ENCODE data around the gene ADCY5. TPM values are rescaled to one million over a fixed set of nuclear protein-coding genes. Genes with fewer than 3 reads are reported as not detected.

Gene ADCY5
- polyA plus RNA-seq, 2 of the 4 experiments (the other 2 are of a cell fraction) = 0.57 to 0.68 TPM

- TF ChIP-seq, protein P1, sequence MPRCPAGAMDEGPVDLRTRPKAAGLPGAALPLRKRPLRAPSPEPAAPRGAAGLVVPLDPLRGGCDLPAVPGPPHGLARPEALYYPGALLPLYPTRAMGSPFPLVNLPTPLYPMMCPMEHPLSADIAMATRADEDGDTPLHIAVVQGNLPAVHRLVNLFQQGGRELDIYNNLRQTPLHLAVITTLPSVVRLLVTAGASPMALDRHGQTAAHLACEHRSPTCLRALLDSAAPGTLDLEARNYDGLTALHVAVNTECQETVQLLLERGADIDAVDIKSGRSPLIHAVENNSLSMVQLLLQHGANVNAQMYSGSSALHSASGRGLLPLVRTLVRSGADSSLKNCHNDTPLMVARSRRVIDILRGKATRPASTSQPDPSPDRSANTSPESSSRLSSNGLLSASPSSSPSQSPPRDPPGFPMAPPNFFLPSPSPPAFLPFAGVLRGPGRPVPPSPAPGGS (IDR thresholded peaks at IDR 0.05) = no peak
- TF ChIP-seq TP53 (CRISPR knock-in tag; IDR thresholded peaks at IDR 0.05) (no peak), MAFK (IDR thresholded peaks at IDR 0.05; ENCODE audit: partially characterized antibody) (no peak), PHF8 (IDR thresholded peaks at IDR 0.05; ENCODE audit: borderline replicate concordance, low read depth) (no peak), SMC3 (IDR thresholded peaks at IDR 0.05) (no peak)
These were observed 68.6 kb downstream of the ADCY5 start (continued) for GRCh38 chr3:123380261-123380660.

GRCh38 chr3:123379041-123379830 is 69.7 kb downstream of the ADCY5 start:
- Histone ChIP-seq H3K27ac (no peak overlapping the region), H3K4me1 (no peaks in the 10 kb centered on the region), H3K4me2 (no peak overlapping the region), H3K9me3 (no peaks in the 10 kb centered on the region), H3K4me3 (no peak overlapping the region)
- no peak for FAIRE-seq
- no peak for ATAC-seq
- 64% methylated on average over 7 of the region's 11 CpGs for WGBS (ENCODE audit: missing lambda C conversion rate)
- DNase-seq (ENCODE audit: low read depth in 1 of 2, low spot score in 1 of 2) = no peak
- ChIA-PET CTCF (interaction anchor here (0.9 to 1.1 kb wide), 2 partner anchors 35 to 50 kb away, joined by 3 to 4 read pairs; no protein-coding TSS in a partner anchor), POLR2A (no interaction called here)
- no peak for TF ChIP-seq BHLHE40 (IDR thresholded peaks at IDR 0.05; ENCODE audit: low read depth, low read length)
- no peak for TF ChIP-seq CEBPB (IDR thresholded peaks at IDR 0.05)
- TF ChIP-seq EHF (CRISPR knock-in tag; IDR thresholded peaks at IDR 0.05) = no peak
- TF ChIP-seq RARB (CRISPR knock-in tag; IDR thresholded peaks at IDR 0.05) = no peak
- no peak for TF ChIP-seq SMC3 (IDR thresholded peaks at IDR 0.05)
- TF ChIP-seq, protein P2, sequence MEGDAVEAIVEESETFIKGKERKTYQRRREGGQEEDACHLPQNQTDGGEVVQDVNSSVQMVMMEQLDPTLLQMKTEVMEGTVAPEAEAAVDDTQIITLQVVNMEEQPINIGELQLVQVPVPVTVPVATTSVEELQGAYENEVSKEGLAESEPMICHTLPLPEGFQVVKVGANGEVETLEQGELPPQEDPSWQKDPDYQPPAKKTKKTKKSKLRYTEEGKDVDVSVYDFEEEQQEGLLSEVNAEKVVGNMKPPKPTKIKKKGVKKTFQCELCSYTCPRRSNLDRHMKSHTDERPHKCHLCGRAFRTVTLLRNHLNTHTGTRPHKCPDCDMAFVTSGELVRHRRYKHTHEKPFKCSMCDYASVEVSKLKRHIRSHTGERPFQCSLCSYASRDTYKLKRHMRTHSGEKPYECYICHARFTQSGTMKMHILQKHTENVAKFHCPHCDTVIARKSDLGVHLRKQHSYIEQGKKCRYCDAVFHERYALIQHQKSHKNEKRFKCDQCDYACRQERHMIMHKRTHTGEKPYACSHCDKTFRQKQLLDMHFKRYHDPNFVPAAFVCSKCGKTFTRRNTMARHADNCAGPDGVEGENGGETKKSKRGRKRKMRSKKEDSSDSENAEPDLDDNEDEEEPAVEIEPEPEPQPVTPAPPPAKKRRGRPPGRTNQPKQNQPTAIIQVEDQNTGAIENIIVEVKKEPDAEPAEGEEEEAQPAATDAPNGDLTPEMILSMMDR (IDR thresholded peaks at IDR 0.05) = no peak
- no peak for TF ChIP-seq CHD4 (IDR thresholded peaks at IDR 0.05; ENCODE audit: borderline replicate concordance)
- no peak for TF ChIP-seq ATOH8 (CRISPR knock-in tag; IDR thresholded peaks at IDR 0.05; ENCODE audit: low read depth)
- no peak for TF ChIP-seq REST (IDR thresholded peaks at IDR 0.05)
- TF ChIP-seq, protein P3, sequence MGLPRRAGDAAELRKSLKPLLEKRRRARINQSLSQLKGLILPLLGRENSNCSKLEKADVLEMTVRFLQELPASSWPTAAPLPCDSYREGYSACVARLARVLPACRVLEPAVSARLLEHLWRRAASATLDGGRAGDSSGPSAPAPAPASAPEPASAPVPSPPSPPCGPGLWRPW (IDR thresholded peaks at IDR 0.05) = no peak
- no peak for TF ChIP-seq CHD2 (IDR thresholded peaks at IDR 0.05; ENCODE audit: low read length, partially characterized antibody)
- no peak for TF ChIP-seq NR3C1 (IDR thresholded peaks at IDR 0.05)
- TF ChIP-seq RFX5 (IDR thresholded peaks at IDR 0.05) = no peak
- TF ChIP-seq ZSCAN20 (CRISPR knock-in tag; IDR thresholded peaks at IDR 0.05) = no peak

All from A549 (cell line).